ENCODE data around the gene TIMM8B. TPM values are rescaled to one million over a fixed set of nuclear protein-coding genes. Genes with fewer than 3 reads are reported as not detected.

The TIMM8B gene
- total and polyA plus RNA-seq, 9 of the 15 experiments (the other 6 are each of a cell fraction or from before 2014, with no cell fraction given) = 95.8 to 338 (median 145) TPM

- TF ChIP-seq SLC30A9 (CRISPR knock-in tag; IDR thresholded peaks at IDR 0.05) (no peak), TRIM25 (IDR thresholded peaks at IDR 0.05; ENCODE audit: borderline replicate concordance) (no peak), CREM (IDR thresholded peaks at IDR 0.05; ENCODE audit: low read depth) (peak; percentile 10; the same call in 1 of the 2 replicates), ZNF274 (IDR thresholded peaks at IDR 0.05; ENCODE audit: borderline replicate concordance, low read depth, low read length) (no peak), ZNF277 (CRISPR knock-in tag; IDR thresholded peaks at IDR 0.05; ENCODE audit: borderline replicate concordance) (no peak), PTTG1 (tag; IDR thresholded peaks at IDR 0.05; ENCODE audit: low read depth) (no peak), C11orf30 (IDR thresholded peaks at IDR 0.05; ENCODE audit: low read depth) (peak; percentile 89), DPF2 (IDR thresholded peaks at IDR 0.05) (peak; percentile 92), DACH1 (IDR thresholded peaks at IDR 0.05; ENCODE audit: partially characterized antibody) (peak; percentile 66), LEF1 (IDR thresholded peaks at IDR 0.05) (peak; percentile 53; the same call in 1 of the 2 replicates), ZNF212 (CRISPR knock-in tag; IDR thresholded peaks at IDR 0.05) (no peak), SMAD1 (IDR thresholded peaks at IDR 0.05; ENCODE audit: low read depth, low read length, partially characterized antibody) (no peak), CTCF (IDR thresholded peaks at IDR 0.05 in 2 of 3, conservative IDR thresholded peaks at IDR 0.05 in 1 of 3; ENCODE audit: insufficient read depth in 2 of 3, low read depth in 1 of 3, low read length in 3 of 3) (no peak), ZNF398 (CRISPR knock-in tag; IDR thresholded peaks at IDR 0.05) (no peak), NFIC (IDR thresholded peaks at IDR 0.05) (peak; percentile 85), THAP7 (CRISPR knock-in tag; IDR thresholded peaks at IDR 0.05) (no peak), GABPA (tag; conservative IDR thresholded peaks at IDR 0.05; ENCODE audit: low read depth) (no peak), RCOR1 (IDR thresholded peaks at IDR 0.05; ENCODE audit: borderline replicate concordance in 1 of 2, low read depth in 2 of 2, low read length in 2 of 2) (peak; percentile 66 to 86; a peak in 3 of 4 replicates), HES1 (IDR thresholded peaks at IDR 0.05; ENCODE audit: low read depth) (0 out of 2 replicates have a peak, but pooled peaks have one; percentile 39), ZFP30 (CRISPR knock-in tag; IDR thresholded peaks at IDR 0.05; ENCODE audit: borderline replicate concordance) (no peak), BRD9 (IDR thresholded peaks at IDR 0.05; ENCODE audit: low read depth, partially characterized antibody) (no peak)
Measured at GRCh38 chr11:112044961-112045360, 41.6 kb downstream of the TIMM8B start (continued).
